GOT3 (cell line): ENCODE results near the gene GLCCI1.
"Not testable (repeated sequence)": the region's sequence is repeated elsewhere in the genome, so short reads cannot be mapped to it uniquely, and the experiment has no call there.

Experiments used
- DNase-seq: peaks from one replicate; lab custom pipeline; 2025; ENCODE audit warnings: mixed read lengths; lab: John Stamatoyannopoulos, UW

The GLCCI1 gene

DNA sequence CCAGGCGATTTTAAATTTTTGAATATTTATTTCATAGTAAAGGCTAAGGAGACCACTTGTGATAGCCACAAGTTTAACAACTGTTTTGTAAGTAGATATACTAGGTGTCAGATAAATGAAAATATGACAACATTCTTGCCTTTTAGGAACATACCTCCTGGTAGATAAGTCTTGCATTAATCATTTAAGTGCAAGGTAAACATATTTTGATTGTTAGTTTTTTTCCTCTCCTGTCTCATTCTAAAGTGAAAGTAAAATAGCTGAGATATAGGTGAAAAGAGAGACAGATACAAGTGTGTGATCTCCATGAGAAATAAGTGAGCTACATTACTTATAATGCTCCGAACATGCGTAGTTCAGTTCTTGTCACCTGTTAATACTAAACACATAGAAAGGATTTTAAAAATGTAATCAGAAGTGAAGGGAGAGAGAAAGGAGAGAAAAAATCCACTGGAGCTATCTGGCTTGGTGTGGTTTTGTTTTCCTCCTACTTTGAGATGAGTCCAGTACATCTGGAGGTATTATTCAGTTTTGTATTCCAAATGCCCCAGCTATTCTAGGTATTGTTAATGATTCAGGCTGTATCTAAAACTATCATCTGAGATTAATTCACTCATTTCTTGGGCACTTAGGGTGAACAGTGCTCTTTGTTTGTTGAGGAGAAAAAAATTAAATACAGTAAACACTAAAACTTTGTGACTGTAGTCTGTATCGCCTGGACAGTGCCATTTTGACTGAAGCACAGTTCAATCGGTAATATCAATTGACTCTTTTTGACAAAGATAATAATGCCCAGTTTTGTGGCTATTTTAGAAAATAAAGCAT is 21.2 kb downstream of the GLCCI1 start:
- DNase-seq = no peak

GRCh38 chr7:7990441-7990761 is 21.8 kb downstream of the GLCCI1 start:
- DNase-seq = no peak

- no peak for DNase-seq
Measured at GRCh38 chr7:7992506-7992905, 23.9 kb downstream of the GLCCI1 start.

DNA sequence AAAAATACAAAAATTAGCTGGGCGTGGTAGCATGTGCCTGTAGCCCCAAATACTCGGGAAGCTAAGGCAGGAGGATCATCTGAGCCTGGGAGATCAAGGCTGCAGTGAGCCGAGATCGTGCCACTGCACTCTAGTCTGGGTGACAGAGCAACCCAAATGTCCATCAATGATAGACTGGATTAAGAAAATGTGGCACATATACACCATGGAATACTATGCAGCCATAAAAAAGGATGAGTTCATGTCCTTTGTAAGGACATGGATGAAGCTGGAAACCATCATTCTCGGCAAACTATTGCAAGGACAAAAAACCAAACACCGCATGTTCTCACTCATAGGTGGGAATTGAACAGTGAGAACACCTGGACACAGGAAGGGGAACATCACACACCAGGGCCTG is 26.8 kb downstream of the GLCCI1 start:
- not testable (repeated sequence) for DNase-seq

GRCh38 chr7:7996568-7996967 is 28.0 kb downstream of the GLCCI1 start:
- DNase-seq = no peak

GRCh38 chr7:8000315-8000941 is 31.8 kb downstream of the GLCCI1 start:
- no peak for DNase-seq

DNA sequence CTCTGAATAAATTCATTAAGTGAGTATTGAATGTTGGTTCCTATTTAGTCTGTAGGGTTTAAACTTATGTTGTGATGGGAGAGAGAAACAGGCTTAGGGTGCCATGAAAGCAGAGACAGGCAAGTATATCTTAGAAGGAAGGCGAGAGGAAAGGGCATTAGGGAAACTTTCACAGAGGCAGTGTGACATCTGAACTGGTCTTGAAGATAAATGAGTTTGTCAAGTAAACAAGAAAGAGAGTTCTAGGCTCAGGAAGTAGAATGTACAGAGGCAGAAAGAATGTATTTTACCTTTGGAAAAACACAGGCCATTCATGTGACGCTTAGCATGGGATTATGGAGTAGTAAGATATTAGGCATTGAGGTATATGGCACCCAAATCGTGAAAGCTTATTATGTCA is 34.5 kb downstream of the GLCCI1 start:
- DNase-seq = no peak

GRCh38 chr7:8005279-8005678 is 36.7 kb downstream of the GLCCI1 start:
- no peak for DNase-seq

GRCh38 chr7:8014399-8014798 is 45.8 kb downstream of the GLCCI1 start:
- no peak for DNase-seq

DNA sequence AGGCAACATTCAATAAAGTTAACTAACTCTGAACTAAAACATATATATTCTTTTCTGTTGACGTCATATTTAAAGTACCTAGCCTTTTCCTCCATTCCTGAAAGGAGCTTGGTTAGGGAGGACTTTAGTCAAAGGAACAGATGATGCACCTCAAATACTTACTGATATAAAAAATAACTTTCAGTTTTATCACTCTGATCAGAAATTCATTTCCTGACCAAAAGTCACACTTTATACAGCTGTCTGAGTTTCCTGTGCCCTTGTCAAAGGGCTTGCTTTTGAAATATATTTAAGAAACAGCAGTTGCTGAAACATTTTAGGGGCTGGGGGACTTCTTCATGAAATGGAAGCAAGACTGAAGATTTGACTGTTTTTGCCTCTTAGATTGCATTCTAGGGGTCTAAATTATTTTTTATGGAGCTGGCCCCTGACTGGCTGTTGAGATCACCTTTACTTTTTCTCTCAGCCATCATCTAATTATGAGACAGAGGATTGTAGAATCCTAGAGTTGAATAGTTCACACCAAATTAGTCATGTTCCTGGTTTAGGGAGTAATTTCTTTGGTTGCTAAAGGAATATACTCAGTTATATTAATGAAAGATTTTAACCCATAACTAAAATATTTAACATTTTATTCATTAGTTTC is 46.6 kb downstream of the GLCCI1 start:
- no peak for DNase-seq

GRCh38 chr7:8015746-8016120 is 47.1 kb downstream of the GLCCI1 start:
- DNase-seq = no peak

DNA sequence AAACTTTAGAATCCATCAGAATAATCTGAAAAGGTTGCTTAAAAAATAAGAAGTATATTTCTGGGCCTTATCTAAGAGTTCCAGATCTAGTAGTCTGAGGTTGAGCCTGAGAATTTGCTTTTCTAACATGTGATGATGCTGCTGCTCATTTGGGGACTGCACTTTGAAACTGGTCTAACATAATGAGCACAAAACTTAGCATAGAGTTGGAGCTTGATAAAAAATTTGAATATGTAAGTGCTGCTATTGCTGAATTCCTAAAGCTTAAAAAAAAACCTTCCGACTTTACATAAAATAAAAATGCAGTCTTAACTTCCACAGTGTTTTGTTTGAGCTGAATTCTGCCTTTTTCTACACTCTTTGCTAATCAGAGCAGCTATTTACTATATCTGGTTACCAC is 48.8 kb downstream of the GLCCI1 start:
- no peak for DNase-seq

GRCh38 chr7:8018961-8019360 is 50.4 kb downstream of the GLCCI1 start:
- no peak for DNase-seq

DNA sequence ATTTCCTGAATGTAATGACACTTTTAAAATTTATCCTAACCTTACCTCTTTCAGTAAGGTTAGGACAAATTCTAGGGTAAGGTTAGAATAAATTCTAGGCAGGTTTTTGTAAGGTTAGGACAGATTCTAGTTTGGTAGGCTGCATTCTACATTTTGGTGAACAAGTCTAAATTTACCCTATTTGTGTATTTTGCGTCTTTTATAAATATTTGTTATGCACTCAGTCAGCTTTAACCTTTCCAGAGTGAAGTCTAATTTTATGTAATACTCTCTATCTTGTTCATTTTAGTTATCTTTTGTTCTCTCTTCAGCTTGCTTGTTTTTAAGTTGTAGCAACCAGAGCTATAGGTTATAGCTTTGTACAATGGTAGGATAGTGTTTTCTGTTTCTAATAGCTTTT is 54.0 kb downstream of the GLCCI1 start:
- no peak for DNase-seq

DNA sequence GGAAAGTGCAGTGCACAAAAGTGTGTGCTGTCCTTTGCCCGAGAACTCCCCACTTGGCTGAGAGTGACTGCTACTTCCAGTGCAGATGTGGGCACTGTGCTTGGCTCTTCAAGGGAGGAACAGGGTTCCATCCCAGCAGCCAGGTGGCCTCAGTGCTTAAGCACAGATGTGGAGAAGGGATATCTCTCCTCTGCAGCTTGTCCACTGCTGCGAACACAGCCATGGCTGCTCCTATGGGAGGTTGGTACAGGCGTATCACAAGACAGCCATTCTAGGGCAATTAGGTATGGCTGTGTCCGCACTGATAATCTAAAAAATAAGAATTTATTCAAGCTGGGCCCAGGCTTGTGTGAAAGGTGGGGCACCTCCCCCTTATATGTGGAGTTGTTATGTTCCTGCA is 66.6 kb downstream of the GLCCI1 start:
- DNase-seq = no peak

- DNase-seq = no peak
Measured at GRCh38 chr7:8035647-8036518, 67.3 kb downstream of the GLCCI1 start.

GRCh38 chr7:8037151-8037550 is 68.6 kb downstream of the GLCCI1 start:
- no peak for DNase-seq

GRCh38 chr7:8040768-8041369 is 72.3 kb downstream of the GLCCI1 start:
- no peak for DNase-seq

- DNase-seq = no peak
Measured at GRCh38 chr7:8042796-8043535, 74.4 kb downstream of the GLCCI1 start.

DNA sequence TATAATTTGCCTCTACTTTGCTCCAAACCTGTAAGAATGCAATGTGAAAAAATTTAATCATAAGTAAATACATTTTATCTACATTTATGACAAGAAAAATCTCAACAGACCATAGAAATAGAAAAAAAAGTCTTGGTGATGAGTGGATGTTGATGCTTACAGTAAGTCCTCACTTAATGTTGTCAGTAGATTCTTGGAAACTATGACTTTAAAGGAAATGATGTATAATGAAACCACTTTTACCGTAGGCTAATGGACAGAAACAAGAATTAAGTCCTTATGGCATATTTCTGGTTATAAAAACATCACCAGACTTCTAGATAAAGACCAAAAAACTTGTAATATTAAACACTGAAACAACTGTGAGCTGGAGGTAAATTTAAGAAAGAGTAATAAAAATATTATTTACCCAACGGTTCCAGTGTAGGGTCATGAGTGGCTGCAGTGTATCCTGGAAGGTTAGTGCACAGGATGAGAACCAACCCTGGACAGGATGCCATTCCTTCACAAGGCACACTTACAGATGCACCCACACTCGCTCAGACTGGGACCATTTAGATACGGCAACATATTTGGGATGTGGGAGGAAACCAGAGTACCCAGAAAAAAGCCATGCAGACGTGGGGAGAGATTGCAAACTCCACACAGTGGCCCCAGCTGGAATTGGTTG is 76.3 kb downstream of the GLCCI1 start:
- no peak for DNase-seq

- not testable (repeated sequence) for DNase-seq
Measured at GRCh38 chr7:8048067-8048466, 79.5 kb downstream of the GLCCI1 start.
